Stimulated activated CD4-positive, alpha-beta T cell treated with anti-CD3 and anti-CD28 coated beads, Interleukin-12 subunit alpha, Interleukin-12 subunit beta, amount 100 ng/mL, for 4 hours (primary cell): ENCODE data around the gene COL26A1.
"Not testable (repeated sequence)": the region's sequence is repeated elsewhere in the genome, so short reads cannot be mapped to it uniquely, and the experiment has no call there.

Experiments used
- DNase-seq: peaks from one replicate; pipeline ENCODE4 v3.0.0-alpha.2; 2020

The COL26A1 gene

GRCh38 chr7:101453617-101454016 lies 90.9 kb downstream of the COL26A1 start:
- DNase-seq, result no peak

GRCh38 chr7:101457001-101457750 lies 94.5 kb downstream of the COL26A1 start:
- DNase-seq, result no peak

DNA sequence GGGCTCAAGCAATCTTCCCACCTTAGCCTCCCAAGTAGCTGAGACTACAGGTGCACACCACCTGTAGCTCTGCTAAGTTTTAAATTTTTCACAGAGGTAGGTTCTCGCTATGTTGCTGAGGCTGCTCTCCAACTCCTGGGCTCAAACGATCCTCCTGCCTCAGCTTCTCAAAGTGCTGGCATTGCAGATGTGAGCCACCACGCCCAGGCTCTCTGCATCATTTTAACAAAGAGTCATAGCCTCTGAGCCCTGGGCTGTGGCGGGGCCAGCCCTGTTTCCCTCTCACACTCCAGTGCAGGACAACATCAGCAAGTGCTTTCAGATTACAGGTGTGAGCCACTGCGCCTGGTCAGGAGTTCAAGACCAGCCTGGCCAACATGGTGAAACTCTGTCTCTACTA lies 102.5 kb downstream of the COL26A1 start:
- no peak for DNase-seq

GRCh38 chr7:101465576-101466196 lies 103.0 kb downstream of the COL26A1 start:
- DNase-seq, result no peak

- DNase-seq, result no peak
Measured at GRCh38 chr7:101466871-101467270, 104.2 kb downstream of the COL26A1 start.

- DNase-seq, result no peak
Measured at GRCh38 chr7:101468546-101469275, 106.0 kb downstream of the COL26A1 start.

GRCh38 chr7:101470668-101471487 lies 108.2 kb downstream of the COL26A1 start:
- no peak for DNase-seq

- DNase-seq, result no peak
Measured at GRCh38 chr7:101474178-101474577, 111.5 kb downstream of the COL26A1 start.

GRCh38 chr7:101475691-101476090 lies 113.0 kb downstream of the COL26A1 start:
- not testable (repeated sequence) for DNase-seq

GRCh38 chr7:101479217-101479616 lies 116.5 kb downstream of the COL26A1 start:
- DNase-seq, result no peak

DNA sequence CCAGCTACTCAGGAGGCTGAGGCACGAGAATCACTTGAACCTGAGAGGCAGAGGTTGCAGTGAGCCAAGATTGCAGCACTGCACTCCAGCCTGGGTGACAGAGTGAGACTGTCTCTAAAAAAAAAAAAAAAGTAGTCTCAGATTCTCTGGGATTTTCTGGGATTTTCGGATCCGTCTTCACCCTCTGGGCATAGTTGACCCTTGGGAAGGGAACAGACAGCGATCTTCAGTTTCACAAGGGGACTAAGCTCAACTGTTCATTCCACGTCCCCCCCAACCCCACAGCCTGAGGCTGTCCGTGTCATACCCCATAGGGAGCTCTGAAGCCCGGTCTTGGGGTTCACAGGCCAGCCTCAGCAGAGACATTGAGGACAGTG lies 123.4 kb downstream of the COL26A1 start:
- DNase-seq, result not testable (repeated sequence)

- DNase-seq, result no peak
Measured at GRCh38 chr7:101486433-101487104, 123.9 kb downstream of the COL26A1 start.

DNA sequence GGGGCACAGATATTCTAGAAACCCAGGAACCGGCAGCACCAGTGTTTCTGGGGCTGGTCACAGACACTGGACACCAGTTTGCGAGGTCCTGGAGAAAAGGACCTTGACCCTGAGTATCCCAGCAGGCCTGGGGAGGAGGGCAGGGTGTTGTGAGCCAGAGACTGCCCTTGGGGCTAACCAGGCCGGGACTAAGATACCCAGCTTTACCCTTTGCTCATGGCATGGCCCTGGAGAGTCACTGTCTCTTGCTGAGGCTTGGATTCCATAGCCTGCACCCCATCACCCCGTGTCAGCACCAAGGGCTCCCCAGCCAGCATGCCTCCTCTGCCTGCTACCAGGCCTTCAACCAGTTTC lies 124.4 kb downstream of the COL26A1 start:
- DNase-seq, result no peak

DNA sequence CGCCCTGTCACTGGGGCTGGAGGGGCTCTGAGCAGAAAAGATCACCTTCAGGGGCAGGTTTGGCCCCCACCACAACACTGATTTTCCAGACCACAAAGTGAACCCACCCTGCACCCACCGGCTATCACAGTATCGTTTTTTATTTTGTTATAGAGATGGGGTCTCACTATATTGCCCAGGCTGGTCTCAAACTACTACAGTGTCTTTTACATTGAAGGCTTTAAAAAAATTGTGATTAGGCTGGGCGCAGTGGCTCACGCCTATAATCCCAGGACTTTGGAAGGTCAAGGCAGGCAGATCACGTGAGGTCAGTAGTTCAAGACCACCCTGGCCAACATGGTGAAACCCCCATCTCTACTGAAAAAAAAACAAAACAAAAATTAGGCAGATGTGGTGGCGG lies 125.1 kb downstream of the COL26A1 start:
- DNase-seq, result no peak

DNA sequence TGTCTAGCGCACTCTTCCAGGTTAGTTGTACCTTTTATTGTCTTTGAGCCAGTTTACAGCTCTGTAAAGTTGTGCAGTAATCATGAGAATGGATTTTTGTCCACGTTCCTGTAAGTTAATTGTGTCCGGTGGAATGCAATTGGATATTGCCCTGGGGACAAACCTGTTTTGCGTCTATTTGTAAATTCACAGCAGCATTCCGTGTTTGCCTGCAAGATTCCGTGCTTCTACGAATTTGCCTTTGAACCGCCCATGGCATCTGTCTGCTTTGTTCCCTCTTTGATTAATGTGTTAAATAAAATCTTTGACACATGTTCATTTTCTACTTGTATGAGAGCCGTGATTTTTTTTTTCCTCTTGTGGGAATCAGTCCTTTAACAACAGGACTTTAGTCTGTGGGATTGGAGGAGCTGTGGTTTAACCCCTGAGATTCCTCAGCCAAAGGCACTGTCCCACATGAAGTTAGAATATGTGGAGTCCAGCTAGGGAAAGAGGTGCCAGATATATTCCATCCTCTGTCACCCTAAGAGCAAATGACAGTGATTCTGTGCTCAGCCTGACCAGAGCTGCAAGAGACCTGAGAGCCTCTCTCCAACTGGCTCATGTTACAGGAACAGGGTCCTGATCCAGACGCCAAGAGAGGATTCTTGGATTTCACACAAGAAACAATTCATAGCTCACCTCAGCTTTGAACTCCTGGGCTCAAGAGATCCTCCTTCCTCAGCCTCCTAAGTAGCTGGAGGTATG lies 126.3 kb downstream of the COL26A1 start:
- DNase-seq, result no peak

DNA sequence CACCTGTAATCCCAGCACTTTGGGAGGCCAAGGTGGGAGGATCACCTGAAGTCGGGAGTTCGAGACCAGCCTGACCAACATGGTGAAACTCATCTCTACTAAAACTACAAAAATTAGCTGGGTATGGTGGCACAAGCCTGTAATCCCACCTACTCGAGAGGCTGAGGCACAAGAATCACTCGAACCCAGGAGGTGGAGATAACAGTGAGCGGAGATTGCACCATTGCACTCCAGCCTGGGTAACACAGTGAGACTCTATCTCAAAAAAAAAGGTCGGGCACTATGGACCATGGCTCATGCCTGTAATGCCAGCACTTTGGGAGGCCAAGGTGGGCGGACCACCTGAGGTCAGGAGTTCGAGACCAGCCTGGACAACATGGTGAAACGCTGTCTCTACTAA lies 127.8 kb downstream of the COL26A1 start:
- not testable (repeated sequence) for DNase-seq

GRCh38 chr7:101491442-101491841 lies 128.8 kb downstream of the COL26A1 start:
- not testable (repeated sequence) for DNase-seq

GRCh38 chr7:101494602-101495329 lies 132.1 kb downstream of the COL26A1 start:
- DNase-seq, result no peak

DNA sequence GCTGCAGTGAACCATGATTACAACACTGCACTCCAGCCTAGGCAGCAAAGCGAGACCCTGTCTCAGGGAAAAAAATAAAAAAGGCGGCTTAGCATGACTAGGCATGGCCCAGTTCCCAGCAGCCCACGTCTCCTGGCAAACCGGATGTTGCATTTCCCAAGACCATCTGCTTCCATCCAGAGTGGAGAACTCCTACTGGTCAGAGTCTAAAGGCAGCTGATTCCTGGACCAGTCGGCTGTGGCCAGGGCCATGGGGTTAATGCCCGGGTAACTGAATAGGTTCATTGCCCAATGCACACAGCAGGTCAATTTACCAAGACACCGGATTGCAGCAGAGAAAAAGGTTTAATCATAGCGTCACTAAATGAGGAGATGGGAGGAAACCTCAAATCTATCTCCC lies 133.3 kb downstream of the COL26A1 start:
- no peak for DNase-seq

DNA sequence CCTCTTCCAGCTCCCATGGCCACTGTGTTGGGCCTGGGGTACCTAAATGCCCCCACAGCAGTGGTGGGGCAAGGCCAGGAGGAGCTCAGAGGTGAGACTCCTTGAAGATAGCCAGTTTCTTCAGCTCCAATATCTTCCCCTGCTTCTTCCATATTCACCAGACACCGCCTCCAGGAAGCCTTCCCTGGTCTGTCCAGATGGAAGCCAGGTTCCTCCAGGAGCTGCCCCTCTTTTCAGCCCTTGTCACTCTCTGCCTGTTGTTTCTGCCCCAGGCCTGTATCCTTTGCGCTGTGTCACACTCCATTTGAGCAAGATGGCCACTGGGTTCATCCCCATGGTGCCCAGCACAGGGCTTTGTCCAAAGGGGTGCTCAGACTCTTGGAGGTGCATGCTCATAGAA lies 138.7 kb downstream of the COL26A1 start:
- no peak for DNase-seq

DNA sequence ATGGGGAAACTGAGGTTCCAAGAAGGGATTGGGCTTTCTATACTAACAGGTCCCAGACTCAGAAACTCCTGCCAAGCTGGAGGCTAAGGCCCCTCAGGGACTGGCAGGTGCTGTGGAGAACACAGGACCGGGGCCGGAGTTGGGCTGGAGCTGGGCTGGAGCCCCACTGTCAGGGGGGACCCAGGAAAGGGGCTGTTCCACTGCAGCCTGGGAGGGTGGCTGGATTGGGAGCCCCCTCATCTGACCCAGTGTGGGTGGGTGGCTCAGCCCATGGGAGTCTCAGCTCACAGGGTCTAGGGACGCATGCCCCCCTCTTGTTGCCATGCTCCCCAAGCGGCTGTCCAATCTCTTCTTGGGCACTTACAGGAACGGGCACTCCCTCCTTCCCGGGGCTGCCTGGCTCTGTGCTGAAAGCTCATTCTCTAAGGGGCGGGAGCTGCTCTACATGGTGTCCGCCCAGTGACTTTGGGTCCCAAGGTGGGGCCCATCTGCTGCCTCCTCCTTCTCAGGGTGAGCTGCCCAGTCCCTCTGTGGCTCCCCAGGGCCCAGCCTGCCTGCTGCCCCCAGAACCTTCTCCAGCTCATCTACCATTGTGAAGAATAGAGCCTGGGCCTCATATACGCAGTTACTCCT lies 139.9 kb downstream of the COL26A1 start:
- no peak for DNase-seq
